ENCODE results near the gene NXF1.
A peak's percentile ranks its signal among the peaks of the same experiment; 100 is the strongest.

Gene NXF1

GRCh38 chr11:62794201-62794775, 11.0 kb downstream of the NXF1 start:
- H3K4me3 ChIP-seq (ENCODE audit: control insufficient read depth, low read depth, low read length), result no peak overlapping the region
- TF ChIP-seq CTCF (IDR thresholded peaks at IDR 0.05; ENCODE audit: control insufficient read depth, insufficient read depth, low read depth, low read length, missing control alignments), result no peak
- DNase-seq (ENCODE audit: low read depth), result no peak

GRCh38 chr11:62792202-62792575, 13.1 kb downstream of the NXF1 start:
- no peak for TF ChIP-seq CTCF (IDR thresholded peaks at IDR 0.05; ENCODE audit: control insufficient read depth, insufficient read depth, low read depth, low read length, missing control alignments)
- no peak for DNase-seq (ENCODE audit: low read depth)
- no peak overlapping the region for H3K4me3 ChIP-seq (ENCODE audit: control insufficient read depth, low read depth, low read length)

GRCh38 chr11:62791501-62792201, 13.6 kb downstream of the NXF1 start, which contains the start of gene TMEM223:
Gene TMEM223, minus strand, starts transcription at chr11:62792006. Its CDS starts 12 bp downstream, at chr11:62791994.
- no peak for TF ChIP-seq CTCF (IDR thresholded peaks at IDR 0.05; ENCODE audit: control insufficient read depth, insufficient read depth, low read depth, low read length, missing control alignments)
- peak within 1 kb of the TSS; percentile 85 for H3K4me3 ChIP-seq (ENCODE audit: control insufficient read depth, low read depth, low read length)
- DNase-seq (ENCODE audit: low read depth), result no peak

GRCh38 chr11:62789576-62789975, 15.7 kb downstream of the NXF1 start:
- no peak for TF ChIP-seq CTCF (IDR thresholded peaks at IDR 0.05; ENCODE audit: control insufficient read depth, insufficient read depth, low read depth, low read length, missing control alignments)
- DNase-seq (ENCODE audit: low read depth), result no peak
- no peak overlapping the region for H3K4me3 ChIP-seq (ENCODE audit: control insufficient read depth, low read depth, low read length)

- no peak overlapping the region for H3K4me3 ChIP-seq (ENCODE audit: control insufficient read depth, low read depth, low read length)
- no peak for TF ChIP-seq CTCF (IDR thresholded peaks at IDR 0.05; ENCODE audit: control insufficient read depth, insufficient read depth, low read depth, low read length, missing control alignments)
- no peak for DNase-seq (ENCODE audit: low read depth)
Observed at GRCh38 chr11:62788991-62789390, 16.2 kb downstream of the NXF1 start.

GRCh38 chr11:62787005-62787759, 18.1 kb downstream of the NXF1 start, which contains the start of gene TMEM179B:
Gene TMEM179B, plus strand, starts transcription at chr11:62787402. Its CDS starts 30 bp downstream, at chr11:62787432.
- DNase-seq (ENCODE audit: low read depth), result peak; percentile 86
- peak within 1 kb of the TSS; percentile 80 for H3K4me3 ChIP-seq (ENCODE audit: control insufficient read depth, low read depth, low read length)
- TF ChIP-seq CTCF (IDR thresholded peaks at IDR 0.05; ENCODE audit: control insufficient read depth, insufficient read depth, low read depth, low read length, missing control alignments), result peak; percentile 74
